ENCODE data around the gene CDYL. TPM values are rescaled to one million over a fixed set of nuclear protein-coding genes. Genes with fewer than 3 reads are reported as not detected.

Gene CDYL
- total and polyA plus RNA-seq, 4 donors: 3.3 to 25.4 (median 11.0) TPM

DNA sequence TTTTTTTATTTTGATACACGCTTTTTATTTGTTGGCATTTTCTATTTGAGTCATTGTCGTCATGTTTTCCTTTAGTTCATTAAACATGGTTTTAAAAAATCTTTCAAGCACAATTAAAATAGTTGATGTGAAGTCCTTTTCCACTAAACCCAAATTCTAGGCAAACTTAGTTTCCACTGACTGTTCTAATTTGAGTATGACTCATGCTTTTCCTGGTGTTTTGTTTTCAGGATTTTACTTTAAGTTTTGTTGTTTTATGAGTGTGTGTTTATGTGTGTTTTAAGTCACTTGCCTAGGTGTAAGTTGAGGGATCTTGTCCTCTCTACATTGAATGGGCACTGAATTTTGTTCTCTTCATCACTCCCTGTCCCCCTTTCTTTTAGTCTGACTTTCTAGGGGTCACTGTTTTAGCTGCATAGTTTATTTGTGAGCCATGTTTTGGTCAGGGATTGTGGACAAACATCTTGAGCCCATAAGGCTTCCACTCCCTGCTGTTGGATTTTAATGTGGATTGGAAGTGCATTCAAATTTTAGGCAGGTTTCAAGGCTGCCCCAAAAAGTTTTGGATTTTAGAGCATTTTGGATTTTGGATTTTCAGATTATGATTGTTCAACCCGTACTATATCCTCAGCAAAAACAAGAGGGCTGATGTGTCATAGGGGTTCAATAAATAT, 94.8 kb downstream of the CDYL start (continued):
- TF ChIP-seq SP1 (IDR thresholded peaks at IDR 0.05) (no peak), HNF4G (IDR thresholded peaks at IDR 0.05) (no peak), JUND (IDR thresholded peaks at IDR 0.05) (no peak), GABPA (IDR thresholded peaks at IDR 0.05 in 1 of 2, conservative IDR thresholded peaks at IDR 0.05 in 1 of 2) (no peak), RAD21 (IDR thresholded peaks at IDR 0.05) (no peak), NR2F2 (IDR thresholded peaks at IDR 0.05) (no peak), YY1 (IDR thresholded peaks at IDR 0.05) (no peak)
- TF ChIP-seq, protein P1, sequence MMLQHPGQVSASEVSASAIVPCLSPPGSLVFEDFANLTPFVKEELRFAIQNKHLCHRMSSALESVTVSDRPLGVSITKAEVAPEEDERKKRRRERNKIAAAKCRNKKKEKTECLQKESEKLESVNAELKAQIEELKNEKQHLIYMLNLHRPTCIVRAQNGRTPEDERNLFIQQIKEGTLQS (IDR thresholded peaks at IDR 0.05): no peak
- TF ChIP-seq, protein P2, sequence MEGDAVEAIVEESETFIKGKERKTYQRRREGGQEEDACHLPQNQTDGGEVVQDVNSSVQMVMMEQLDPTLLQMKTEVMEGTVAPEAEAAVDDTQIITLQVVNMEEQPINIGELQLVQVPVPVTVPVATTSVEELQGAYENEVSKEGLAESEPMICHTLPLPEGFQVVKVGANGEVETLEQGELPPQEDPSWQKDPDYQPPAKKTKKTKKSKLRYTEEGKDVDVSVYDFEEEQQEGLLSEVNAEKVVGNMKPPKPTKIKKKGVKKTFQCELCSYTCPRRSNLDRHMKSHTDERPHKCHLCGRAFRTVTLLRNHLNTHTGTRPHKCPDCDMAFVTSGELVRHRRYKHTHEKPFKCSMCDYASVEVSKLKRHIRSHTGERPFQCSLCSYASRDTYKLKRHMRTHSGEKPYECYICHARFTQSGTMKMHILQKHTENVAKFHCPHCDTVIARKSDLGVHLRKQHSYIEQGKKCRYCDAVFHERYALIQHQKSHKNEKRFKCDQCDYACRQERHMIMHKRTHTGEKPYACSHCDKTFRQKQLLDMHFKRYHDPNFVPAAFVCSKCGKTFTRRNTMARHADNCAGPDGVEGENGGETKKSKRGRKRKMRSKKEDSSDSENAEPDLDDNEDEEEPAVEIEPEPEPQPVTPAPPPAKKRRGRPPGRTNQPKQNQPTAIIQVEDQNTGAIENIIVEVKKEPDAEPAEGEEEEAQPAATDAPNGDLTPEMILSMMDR (IDR thresholded peaks at IDR 0.05; ENCODE audit: low read depth, low read length, missing input control): no peak

DNA sequence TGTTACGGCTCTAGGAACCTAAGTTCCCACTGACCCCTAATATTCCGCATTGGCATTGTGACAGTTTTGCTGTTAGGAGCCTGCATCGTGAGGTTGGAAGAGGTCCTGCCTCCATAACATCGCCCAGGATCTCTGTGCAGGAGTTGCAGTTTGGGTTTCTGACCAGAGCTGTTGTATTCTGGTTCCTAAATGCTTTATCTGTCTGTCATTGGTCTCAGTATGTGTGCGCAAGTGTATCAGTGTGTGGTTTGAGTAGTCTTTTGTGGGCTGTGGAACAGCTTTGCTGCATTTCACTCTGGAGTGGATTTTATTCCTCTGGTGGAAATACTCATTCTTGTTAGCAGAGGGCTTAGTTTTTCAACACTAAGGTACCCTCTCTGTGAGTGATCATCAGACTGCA, 95.6 kb downstream of the CDYL start:
- Histone ChIP-seq H3K9ac (ENCODE audit: low read depth in 1 of 2, low read length in 2 of 2) (no peak overlapping the region), H3K27me3 (ENCODE audit: control insufficient read depth in 4 of 4, insufficient read depth in 4 of 4, low read length in 3 of 4) (no peaks in the 10 kb centered on the region), H3K27ac (ENCODE audit: low read depth in 1 of 2, low read length in 2 of 2) (no peak overlapping the region), H3K9me3 (ENCODE audit: control insufficient read depth in 4 of 4, low read length in 3 of 4) (no peaks in the 10 kb centered on the region), H3K36me3 (ENCODE audit: control insufficient read depth in 4 of 4, insufficient read depth in 3 of 4, low read depth in 1 of 4, low read length in 3 of 4) (no peaks in the 10 kb centered on the region), H3K4me1 (ENCODE audit: control insufficient read depth in 4 of 4, insufficient read depth in 4 of 4, low read length in 3 of 4) (peaks cover 0 to 1% (median 0%) of the 10 kb centered on the region in 4 donors), H3K4me3 (ENCODE audit: low read depth in 1 of 3, low read length in 3 of 3) (no peak overlapping the region)
- WGBS: 98% methylated on average over 5 of the region's 5 CpGs
- TF ChIP-seq, protein P2 (IDR thresholded peaks at IDR 0.05; ENCODE audit: low read depth, low read length, missing input control): no peak
- TF ChIP-seq SP1 (IDR thresholded peaks at IDR 0.05) (no peak), JUND (IDR thresholded peaks at IDR 0.05) (no peak), GABPA (IDR thresholded peaks at IDR 0.05 in 1 of 2, conservative IDR thresholded peaks at IDR 0.05 in 1 of 2) (no peak), TAF1 (conservative IDR thresholded peaks at IDR 0.05) (no peak), RAD21 (IDR thresholded peaks at IDR 0.05) (no peak), FOXA2 (IDR thresholded peaks at IDR 0.05) (no peak), EGR1 (IDR thresholded peaks at IDR 0.05; ENCODE audit: low read depth in 2 of 2) (no peak), HNF4A (conservative IDR thresholded peaks at IDR 0.05) (no peak), RXRA (IDR thresholded peaks at IDR 0.05) (no peak), HNF4G (IDR thresholded peaks at IDR 0.05) (no peak), NR2F2 (IDR thresholded peaks at IDR 0.05) (no peak), YY1 (IDR thresholded peaks at IDR 0.05) (no peak), FOXA1 (IDR thresholded peaks at IDR 0.05) (no peak)
- TF ChIP-seq, protein P1 (IDR thresholded peaks at IDR 0.05): no peak
- TF ChIP-seq, protein P3, sequence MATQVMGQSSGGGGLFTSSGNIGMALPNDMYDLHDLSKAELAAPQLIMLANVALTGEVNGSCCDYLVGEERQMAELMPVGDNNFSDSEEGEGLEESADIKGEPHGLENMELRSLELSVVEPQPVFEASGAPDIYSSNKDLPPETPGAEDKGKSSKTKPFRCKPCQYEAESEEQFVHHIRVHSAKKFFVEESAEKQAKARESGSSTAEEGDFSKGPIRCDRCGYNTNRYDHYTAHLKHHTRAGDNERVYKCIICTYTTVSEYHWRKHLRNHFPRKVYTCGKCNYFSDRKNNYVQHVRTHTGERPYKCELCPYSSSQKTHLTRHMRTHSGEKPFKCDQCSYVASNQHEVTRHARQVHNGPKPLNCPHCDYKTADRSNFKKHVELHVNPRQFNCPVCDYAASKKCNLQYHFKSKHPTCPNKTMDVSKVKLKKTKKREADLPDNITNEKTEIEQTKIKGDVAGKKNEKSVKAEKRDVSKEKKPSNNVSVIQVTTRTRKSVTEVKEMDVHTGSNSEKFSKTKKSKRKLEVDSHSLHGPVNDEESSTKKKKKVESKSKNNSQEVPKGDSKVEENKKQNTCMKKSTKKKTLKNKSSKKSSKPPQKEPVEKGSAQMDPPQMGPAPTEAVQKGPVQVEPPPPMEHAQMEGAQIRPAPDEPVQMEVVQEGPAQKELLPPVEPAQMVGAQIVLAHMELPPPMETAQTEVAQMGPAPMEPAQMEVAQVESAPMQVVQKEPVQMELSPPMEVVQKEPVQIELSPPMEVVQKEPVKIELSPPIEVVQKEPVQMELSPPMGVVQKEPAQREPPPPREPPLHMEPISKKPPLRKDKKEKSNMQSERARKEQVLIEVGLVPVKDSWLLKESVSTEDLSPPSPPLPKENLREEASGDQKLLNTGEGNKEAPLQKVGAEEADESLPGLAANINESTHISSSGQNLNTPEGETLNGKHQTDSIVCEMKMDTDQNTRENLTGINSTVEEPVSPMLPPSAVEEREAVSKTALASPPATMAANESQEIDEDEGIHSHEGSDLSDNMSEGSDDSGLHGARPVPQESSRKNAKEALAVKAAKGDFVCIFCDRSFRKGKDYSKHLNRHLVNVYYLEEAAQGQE (IDR thresholded peaks at IDR 0.05): no peak
- TF ChIP-seq, protein P4, sequence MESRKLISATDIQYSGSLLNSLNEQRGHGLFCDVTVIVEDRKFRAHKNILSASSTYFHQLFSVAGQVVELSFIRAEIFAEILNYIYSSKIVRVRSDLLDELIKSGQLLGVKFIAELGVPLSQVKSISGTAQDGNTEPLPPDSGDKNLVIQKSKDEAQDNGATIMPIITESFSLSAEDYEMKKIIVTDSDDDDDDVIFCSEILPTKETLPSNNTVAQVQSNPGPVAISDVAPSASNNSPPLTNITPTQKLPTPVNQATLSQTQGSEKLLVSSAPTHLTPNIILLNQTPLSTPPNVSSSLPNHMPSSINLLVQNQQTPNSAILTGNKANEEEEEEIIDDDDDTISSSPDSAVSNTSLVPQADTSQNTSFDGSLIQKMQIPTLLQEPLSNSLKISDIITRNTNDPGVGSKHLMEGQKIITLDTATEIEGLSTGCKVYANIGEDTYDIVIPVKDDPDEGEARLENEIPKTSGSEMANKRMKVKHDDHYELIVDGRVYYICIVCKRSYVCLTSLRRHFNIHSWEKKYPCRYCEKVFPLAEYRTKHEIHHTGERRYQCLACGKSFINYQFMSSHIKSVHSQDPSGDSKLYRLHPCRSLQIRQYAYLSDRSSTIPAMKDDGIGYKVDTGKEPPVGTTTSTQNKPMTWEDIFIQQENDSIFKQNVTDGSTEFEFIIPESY (IDR thresholded peaks at IDR 0.05): no peak
- TF ChIP-seq, protein P5, sequence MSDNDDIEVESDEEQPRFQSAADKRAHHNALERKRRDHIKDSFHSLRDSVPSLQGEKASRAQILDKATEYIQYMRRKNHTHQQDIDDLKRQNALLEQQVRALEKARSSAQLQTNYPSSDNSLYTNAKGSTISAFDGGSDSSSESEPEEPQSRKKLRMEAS (IDR thresholded peaks at IDR 0.05): no peak
- no peak for DNase-seq (ENCODE audit: low spot score)

Measured in liver (tissue), 9 donors.